H54 (cell line): ENCODE measurements around the gene FOXO6.

ENCODE experiments used
- DNase-seq: peaks from one replicate; pipeline ENCODE4 v3.0.0; 2011; ENCODE audit warnings: low spot score, mixed read lengths; ENCODE audit not compliant: insufficient read length
- FAIRE-seq: peaks from 3 replicates; lab custom pipeline; 2011; peaks lifted over from hg19 to GRCh38; lab: Jason Lieb, UNC
- POLR2A ChIP-seq: IDR thresholded peaks from 2 replicates; pipeline ENCODE4 v1.6.1; 2011; ENCODE audit warnings: low read depth, mild to moderate bottlenecking, low read length

The FOXO6 gene

GRCh38 chr1:41370756-41371420 lies 9.7 kb downstream of the FOXO6 start:
- TF ChIP-seq POLR2A, result no peak
- DNase-seq (no peak), FAIRE-seq (no peak)

DNA sequence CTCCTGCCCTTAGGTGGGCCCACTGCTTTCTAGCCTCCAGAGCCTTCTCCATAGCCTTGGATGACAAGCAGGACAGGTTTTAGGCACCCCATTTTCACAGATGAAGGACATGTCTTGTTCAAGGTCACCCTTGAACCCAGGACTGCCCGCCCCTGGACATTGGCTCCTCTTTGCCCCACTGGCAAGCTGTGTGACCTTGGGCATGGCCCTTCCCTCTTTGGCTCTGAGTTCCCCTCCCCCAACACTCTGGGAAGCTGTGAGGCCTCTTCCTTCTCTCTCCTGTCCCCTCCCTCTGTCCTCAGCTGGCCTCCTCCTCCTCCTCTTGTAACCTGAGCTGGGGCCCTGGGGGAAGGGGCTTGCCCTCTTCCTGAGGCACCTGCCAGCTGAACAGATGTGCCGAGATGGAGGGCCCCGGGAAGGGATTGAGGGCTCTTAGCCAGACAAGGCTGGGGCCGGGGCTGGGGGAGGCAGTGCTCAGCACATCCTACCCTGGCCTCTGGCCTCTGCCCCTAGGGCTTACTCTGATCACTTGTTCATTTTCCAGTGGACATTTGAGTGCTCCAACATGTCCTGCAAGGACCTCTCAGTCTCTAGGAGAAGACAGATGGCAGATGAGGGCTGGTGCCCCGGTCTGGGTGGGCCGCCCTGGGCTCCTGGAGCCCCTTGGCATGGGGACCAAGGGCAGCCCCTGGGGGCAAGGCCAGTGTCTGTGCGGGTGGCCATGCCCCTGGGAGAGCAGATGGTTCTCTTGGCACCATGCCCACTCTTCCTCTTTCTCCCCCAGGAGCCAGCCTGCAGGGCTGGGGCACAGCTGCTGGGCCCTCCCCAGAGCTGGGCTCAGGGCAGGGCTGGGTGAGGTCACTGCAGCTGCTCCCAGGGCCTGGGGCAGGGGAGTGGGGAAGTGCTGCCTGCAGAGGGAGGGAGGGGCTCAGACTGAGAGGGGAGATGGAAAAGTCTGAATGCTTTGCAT lies 10.7 kb downstream of the FOXO6 start:
- FAIRE-seq (no peak), DNase-seq (no peak)
- no peak for TF ChIP-seq POLR2A

- no peak for DNase-seq
- FAIRE-seq, result no peak
- no peak for TF ChIP-seq POLR2A
Measured at GRCh38 chr1:41372600-41372993, 11.4 kb downstream of the FOXO6 start.

DNA sequence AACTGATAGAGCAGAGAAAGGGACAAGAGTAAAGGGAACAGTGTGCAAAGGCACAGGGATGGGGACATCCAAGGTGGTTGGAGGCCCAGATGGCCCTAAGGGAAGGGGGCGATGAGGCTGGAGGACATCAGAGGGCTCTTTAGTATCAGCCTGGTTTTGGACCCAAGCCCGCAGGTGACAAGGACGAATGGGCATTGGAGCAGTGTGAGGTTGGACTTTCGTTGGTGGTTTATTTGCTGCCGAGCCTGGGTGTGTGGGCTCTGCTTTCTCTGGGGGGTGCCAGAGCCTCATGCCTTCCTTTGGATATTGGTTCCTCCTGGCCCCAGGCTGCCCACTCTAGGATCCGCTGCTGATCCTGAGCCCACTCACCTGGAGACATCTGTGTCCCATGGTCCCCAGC lies 12.1 kb downstream of the FOXO6 start:
- no peak for DNase-seq
- FAIRE-seq, result no peak
- no peak for TF ChIP-seq POLR2A

DNA sequence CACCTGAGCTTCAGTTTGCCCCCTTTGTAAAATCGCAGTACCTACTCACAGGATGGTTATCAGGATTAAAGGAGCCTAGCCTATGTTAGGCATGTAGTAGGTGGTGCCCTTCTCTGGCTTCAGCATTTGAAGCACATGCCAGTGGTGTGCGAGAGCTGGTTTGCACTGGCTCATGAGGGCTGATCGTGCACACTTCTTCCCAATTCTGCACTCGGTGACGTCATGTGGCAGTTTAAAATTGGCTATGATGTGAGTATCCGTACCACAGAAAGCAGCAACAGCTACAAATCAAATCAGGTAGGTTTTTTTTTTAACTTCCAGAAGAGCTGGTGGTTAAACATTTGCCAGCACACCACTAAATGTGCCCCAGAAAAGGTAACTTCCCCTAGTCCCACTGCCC lies 13.5 kb downstream of the FOXO6 start:
- DNase-seq (no peak), FAIRE-seq (no peak)
- no peak for TF ChIP-seq POLR2A

- DNase-seq (no peak), FAIRE-seq (no peak)
- TF ChIP-seq POLR2A, result no peak
Measured at GRCh38 chr1:41377397-41377796, 16.2 kb downstream of the FOXO6 start.

DNA sequence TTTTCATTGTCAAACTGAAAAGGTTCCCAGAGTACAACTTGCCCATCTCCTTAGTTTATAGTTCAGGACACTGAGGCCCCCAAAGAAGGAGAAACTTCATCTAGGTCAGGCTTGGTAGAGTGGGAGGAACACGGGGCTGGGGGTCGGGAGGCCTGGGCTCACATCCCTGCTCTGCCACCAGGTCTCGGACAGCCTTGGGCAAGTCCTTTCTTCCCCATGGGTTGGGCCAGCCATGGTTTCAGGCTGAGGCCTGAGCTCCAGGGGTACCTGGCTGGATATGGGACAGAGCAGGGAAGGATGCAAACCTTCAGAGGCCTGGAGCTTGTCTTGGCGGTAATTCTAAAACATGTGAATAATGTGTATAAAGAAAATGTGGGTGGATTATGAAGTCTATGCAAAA lies 17.0 kb downstream of the FOXO6 start:
- no peak for TF ChIP-seq POLR2A
- FAIRE-seq (no peak), DNase-seq (no peak)

- FAIRE-seq, result no peak
Measured at GRCh38 chr1:41378999-41379737, 17.9 kb downstream of the FOXO6 start.

GRCh38 chr1:41379738-41380130 lies 18.5 kb downstream of the FOXO6 start:
- TF ChIP-seq POLR2A, result no peak
- FAIRE-seq (no peak), DNase-seq (no peak)

More at GRCh38 chr1:41378999-41379737, 17.9 kb downstream of the FOXO6 start:
- no peak for DNase-seq
- no peak for TF ChIP-seq POLR2A

GRCh38 chr1:41380195-41380594 lies 19.0 kb downstream of the FOXO6 start:
- TF ChIP-seq POLR2A, result no peak
- FAIRE-seq, result no peak
- no peak for DNase-seq

- FAIRE-seq, result no peak
- no peak for TF ChIP-seq POLR2A
- no peak for DNase-seq
Measured at GRCh38 chr1:41380979-41381691, 19.9 kb downstream of the FOXO6 start.

DNA sequence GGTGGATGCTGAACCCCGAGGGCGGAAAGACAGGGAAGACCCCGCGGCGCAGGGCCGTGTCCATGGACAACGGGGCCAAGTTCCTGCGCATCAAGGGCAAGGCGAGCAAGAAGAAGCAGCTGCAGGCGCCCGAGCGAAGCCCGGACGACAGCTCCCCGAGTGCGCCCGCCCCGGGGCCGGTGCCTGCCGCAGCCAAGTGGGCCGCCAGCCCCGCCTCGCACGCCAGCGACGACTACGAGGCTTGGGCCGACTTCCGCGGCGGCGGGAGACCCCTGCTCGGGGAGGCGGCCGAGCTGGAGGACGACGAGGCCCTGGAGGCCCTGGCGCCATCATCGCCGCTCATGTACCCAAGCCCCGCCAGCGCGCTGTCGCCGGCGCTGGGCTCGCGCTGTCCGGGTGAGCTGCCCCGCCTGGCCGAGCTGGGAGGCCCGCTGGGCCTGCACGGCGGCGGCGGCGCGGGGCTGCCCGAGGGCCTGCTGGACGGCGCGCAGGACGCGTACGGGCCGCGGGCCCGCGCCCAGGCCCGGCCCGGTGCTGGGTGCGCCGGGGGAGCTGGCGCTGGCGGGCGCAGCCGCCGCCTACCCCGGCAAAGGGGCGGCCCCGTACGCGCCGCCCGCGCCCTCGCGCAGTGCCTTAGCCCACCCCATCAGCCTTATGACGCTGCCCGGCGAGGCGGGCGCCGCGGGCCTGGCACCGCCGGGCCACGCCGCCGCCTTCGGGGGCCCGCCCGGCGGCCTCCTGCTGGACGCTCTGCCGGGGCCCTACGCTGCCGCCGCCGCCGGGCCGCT lies 20.7 kb downstream of the FOXO6 start:
- TF ChIP-seq POLR2A, result no peak
- FAIRE-seq (no peak), DNase-seq (no peak)
